ENCODE results near the gene BPIFB2.
"Not testable (repeated sequence)": the region's sequence is repeated elsewhere in the genome, so short reads cannot be mapped to it uniquely, and the experiment has no call there.

Gene BPIFB2

DNA sequence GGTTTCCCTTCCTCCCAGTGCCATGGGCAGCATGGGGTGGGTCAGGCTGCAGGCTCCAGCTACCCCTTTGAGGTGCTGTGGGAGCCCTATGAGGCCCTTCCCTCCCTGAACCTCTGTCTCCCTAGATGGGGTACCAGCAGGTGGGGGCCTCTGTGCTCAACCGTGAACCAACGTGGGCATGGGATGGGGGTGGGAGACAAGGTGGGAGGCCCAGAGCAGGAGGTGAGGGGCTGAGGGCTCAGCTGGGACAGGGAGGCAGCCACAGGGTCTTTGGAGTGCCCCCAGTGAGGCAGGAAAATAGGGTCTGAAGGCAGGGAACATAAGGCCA lies 36.6 kb upstream of the BPIFB2 start:
- no peak for DNase-seq

GRCh38 chr20:32971703-32972161 lies 35.8 kb upstream of the BPIFB2 start:
- DNase-seq = no peak

DNA sequence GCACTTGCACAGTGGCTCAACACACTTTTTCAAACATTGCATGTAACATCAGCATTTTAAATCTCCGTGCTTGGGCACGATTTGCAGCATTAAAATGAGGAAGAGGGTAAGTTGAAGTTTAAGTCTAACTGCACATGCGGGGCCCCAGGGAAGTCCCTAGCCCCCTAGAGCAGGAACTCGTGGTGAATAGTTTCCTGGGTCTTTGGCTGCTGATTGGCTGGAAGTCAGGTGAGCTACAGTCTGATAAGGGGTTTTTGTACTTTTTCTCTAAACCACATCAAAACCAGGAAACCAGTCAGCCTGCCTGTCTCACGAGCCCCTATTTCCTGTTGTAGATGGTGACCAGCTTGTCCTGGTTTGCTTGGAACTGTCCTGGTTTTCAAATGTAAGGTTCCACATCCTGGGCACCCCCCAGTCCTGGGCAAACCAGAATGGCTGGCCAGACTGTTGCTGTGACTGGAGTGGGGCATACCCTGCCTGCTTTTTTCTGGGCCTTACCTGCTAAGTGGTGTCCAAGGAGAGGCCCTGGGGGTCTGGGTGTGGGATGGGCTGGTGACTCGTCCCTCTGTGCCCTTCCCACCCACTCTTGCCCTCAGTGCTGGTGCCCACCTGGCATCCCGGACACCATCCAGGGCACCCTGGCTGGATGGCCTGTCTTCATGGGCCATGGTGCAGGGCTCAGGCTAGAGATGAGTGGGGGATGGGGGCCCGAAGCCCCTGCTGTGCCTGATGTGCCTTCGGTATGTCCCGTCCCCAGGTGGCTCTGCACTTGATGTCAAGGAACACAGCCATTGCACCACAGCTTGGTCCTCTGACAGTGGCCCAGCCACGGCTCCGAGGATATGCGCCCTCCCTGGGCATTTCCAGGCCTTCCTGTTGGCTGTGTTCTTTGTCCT lies 35.1 kb upstream of the BPIFB2 start:
- DNase-seq = peak; percentile 79

DNA sequence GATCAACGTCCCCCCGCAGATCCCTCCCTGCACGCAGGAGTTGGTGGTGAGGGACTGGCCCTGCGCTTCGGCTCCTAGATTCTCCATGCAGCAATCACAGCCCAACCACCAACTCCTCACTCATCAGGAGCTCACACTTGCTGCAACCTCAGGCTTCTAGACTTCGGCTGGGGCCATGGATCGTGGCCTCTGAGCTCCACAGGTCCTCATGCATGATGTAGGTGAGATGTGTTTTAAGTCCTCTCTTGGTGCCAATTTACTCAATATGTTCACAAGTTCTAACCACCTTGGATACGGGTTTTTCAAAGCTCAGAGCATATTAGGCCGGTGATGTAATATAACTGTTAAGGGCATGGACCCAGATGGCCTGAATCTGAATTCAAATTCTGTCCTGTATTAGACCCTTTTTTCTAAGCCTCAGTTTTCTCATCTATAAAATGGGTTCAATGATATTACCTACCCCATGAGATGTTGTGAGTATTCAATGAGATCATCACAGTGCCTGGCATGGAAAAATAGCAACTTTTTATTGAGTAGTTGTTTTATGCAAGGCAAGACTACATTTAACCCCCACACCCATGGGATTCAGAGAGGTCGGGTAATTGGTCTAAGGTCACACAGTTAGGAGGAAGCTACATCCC lies 34.3 kb upstream of the BPIFB2 start:
- no peak for DNase-seq

- not testable (repeated sequence) for DNase-seq
Observed at GRCh38 chr20:32974204-32975064, 33.1 kb upstream of the BPIFB2 start.

- DNase-seq = not testable (repeated sequence)
Observed at GRCh38 chr20:32975121-32975520, 32.4 kb upstream of the BPIFB2 start.

DNA sequence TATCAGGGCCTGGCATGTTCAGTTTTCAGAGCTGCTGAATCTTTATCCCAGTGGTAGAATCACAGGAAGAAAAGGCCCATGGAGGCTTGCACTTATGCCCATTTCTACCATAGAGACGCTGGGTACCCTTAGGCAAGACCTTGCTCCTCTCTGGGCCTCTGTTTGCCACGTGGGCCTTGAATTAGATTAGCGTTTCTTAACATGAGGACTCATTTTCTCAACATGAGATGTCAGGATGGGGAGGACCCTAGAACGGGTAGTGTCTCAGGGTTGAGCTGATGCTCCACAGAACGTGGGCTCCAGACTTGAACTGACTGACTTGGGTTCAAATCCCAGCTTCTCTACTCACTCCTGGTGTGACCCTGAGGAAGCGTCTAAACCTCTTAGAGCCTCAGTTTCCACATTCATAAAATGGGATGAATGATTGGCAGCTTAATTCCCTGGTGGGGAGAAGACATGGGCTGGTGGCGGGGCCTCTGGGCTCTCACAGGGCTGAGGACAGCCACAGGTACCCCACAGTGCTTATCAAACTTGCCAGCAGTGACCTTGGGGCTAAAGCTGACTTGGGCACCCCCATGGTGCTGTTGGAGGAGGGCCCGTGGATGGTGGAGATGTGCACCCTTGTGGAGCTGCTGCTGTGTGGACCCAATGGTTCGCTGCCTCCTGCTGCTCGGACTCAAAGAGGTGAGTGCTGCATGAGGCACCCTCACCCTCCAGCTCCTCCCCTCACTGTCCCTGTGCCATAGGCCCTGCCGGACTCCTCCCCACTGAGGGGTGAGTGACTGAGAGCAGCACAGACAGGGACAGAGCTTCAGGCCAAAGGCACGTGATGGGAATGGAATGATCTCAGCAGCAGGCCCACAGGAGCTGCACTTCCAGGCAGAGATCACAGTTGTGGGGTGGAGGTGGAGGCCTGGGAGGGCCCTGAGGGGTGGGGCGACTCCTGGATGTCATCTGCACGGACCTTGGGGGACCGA lies 31.5 kb upstream of the BPIFB2 start:
- DNase-seq = no peak

DNA sequence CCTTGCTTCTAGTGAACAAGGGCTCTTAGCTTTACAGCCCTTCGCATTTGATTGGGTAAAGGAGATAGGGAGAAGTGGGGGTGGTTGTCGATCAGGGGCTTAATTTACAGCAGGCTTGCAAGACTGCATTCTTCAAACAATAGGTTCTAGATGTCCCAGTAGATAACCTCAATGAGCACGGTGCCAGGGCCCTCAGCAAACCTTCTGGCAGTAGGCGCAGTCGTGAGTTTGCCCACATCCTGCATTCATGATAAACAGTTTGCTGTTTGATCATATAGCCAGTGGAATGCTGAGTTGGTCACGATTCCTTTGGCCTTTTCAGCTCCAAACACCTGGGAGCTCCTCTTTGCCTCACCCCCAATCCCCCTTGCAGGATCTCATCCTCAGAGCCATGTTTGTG lies 30.8 kb upstream of the BPIFB2 start:
- no peak for DNase-seq

DNA sequence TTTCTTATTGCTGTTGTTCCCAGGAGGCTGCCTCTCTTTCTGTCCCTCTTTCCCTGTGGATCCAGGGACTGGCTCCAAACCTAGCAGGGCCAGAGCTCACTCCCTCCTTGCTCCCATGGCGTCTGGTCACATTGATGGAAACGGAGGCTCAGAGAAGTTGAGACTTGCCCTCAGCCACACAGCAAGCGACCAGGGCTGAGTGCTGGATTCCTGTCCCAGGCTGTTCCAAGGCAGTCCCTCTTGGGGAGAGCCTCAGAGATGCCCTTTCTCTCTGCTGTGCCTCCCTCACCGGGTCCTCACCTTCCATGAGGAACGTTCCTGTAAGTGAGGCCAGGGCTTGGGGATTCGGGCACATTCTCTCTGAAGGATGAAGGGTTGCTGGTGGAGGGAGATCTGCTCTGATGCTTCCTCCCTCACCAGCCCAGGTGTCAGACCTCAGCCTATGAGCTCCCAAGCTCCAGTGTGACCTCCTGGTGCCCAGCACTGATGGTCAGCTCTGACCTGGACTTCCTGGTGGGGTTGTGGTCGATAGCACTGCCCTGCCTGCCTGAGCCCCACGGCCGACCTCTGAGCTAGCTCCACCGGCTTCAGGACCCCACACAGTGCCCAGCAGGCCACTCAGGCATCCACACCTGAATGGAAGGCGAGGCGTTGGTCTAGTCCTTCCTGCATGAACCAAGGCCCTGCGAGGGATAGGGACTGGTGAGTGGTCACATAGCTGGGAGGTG lies 30.1 kb upstream of the BPIFB2 start:
- no peak for DNase-seq

DNA sequence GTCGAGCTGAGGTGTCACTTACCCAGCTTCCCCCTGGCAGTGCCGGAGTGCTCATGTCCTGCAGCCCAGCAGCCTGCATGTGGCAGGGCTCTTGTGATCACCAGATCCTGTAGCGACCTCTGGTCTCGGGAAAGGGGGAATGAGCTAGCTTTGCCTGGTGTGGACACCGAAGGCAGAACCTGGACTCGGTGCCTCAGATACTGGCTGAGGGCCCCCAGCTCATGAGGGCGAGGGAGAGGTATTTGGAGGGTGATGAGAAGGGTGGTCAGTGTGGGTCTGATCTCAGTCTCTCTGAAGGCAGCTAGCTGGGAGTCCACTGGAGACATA lies 29.5 kb upstream of the BPIFB2 start:
- no peak for DNase-seq

- no peak for DNase-seq
Observed at GRCh38 chr20:32979201-32979998, 28.1 kb upstream of the BPIFB2 start.

DNA sequence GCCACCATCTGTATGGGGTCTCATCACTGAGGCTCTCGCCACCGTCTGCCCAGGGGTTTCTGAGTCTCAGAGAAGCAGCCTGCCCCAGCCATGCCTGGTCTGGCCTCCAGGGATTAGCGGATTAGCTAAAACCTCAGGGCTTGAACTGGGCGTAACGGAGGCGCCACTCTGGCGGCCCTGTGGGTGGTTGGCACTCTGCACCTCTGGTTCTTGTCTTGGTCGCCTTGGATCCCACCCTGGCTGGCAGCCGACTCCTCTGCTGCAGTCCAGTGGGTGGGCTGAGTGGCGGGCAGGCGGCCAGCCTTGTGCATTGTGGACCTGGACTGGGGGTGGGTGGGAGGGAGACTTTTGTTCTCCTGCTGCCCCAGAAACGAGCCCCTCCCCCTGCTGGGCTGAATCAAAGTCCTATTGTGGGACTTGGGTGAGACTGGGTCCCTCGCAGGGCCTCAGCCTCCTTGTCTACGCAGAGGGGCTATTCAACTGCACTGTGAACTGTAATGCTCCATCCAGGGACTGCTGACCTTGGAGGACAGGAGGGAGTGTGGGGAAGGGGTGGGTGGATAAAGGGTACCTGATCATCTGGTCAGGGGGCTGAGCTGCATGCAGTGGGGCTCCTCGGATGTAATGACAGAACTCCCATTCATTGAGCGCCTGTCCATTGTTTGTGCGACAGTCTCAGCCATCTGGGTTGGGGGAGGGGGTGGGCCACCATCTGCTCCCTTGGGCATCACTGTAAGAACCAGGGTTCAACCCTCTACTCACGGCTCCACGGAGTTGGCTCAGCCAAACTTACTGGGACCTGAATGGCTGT lies 27.2 kb upstream of the BPIFB2 start:
- no peak for DNase-seq

DNA sequence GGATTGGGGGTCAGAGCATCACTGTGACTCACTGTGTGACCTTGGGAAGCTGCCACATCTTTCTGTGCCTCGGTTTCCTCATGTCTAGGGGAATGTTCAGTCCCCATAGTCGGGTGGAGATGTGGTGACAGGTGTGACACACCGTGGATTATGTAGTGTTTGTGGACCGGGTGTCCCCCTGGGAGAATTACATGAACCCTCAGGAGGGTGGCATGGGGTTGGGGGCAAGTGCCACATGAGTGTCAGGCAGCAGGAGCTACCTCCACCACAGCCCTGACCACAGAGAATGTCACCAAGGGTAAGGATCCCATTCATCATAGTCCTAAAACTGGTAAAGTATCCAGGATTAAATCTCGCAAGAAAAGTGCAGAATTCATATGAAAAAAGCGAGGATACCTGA lies 26.5 kb upstream of the BPIFB2 start:
- no peak for DNase-seq

GRCh38 chr20:32982617-32983458 lies 24.7 kb upstream of the BPIFB2 start:
- no peak for DNase-seq

DNA sequence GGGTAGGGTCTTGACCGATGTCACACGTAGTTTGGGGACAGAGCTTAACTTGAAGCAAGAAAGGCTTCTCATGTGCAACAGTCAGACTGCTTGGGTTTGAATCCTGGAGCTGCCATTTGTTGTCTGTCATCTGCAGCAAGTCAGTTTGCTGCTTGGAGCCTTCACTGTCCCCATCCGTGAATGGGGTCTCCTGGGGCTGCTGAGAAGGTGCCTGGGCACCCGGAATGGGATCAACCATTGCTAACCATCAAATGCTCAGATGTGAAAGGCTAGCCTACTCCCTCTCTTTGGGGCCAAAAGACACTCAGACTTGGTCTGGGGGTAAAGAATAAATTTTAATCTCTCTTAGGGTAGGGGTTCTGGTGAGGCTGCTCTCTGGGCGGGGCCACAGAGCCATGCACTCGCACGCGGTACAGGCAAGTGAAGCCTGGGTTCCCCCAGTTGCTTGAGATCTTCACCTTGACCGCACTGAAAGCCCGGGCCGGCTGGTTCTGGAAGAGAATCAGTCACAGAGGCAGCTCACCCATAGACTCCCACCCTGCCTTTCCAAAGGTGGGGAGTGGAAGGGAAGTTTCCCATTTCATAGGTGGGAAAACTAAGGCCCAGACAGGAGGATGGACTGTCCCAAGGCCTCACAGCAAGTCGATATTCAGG lies 23.9 kb upstream of the BPIFB2 start:
- DNase-seq = no peak

GRCh38 chr20:32984196-32984595 lies 23.3 kb upstream of the BPIFB2 start:
- DNase-seq = no peak

DNA sequence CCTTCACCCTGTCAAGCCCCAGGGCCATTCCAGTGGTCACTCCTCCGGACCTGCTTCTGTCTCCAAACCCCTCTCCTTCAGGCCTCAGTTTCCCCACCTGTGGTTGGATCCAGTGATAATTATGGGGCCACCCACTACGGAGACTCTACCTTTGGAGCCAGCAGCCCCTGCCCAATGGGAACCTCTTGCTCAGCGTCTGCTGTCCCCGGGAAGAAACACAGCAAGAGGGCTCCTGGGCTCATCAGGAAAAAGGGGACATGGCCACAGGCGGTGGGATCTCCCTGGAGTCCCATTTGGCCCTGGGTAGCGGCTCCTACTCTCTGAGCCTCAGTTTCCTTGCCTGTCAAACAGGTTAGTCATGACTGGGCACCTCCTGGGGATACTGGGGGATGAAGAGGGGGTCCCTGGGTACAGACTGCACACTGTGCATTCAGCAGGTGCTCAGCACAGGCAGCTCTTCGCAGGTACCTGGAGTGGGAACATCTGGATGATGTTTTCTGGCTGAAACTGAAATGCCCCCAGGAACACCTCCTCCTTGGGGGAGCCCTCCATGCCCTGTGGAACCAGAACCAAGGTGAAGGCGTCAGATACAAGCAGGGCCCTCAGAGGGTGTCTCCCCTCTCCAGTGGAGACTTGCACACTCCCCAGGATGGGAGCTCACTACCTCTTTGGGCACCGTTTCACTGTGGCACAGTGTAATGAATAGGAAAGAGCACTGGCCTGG lies 22.7 kb upstream of the BPIFB2 start:
- DNase-seq = no peak

DNA sequence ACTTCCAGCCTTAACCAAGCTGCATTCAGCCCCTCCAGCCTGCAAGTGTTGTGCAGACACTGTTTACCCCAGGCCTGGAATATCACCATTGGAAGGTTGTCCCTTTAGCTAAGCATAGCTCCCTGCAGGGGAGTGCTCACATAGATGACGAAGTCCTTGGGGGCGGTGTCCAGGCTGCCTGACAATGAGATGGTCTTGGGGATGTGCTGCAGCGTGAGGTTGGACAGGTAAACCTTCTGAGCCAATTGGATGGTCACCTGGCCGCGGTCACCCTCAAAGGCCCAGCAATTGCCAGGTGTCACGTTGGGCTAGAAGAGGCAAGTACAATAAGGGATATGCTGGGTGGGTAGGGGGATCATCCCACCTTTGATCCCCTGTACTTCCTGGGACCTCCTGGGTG lies 21.9 kb upstream of the BPIFB2 start:
- no peak for DNase-seq

Measured in NK-92 treated with Interleukin-12 subunit alpha and Interleukin-12 subunit beta, amount 100 ng/mL, for 24 hours (cell line).